Measurements from ENCODE around the gene SYS1. TPM values are rescaled to one million over a fixed set of nuclear protein-coding genes. Genes with fewer than 3 reads are reported as not detected.
A peak's percentile ranks its signal among the peaks of the same experiment; 100 is the strongest.

SYS1 gene
- total RNA-seq, 2 donors from 2014 or later = 14.2 to 15.3 TPM

- ATAC-seq = peak; percentile 85
- H3K27me3 ChIP-seq = no peaks in the 10 kb centered on the region
- H3K9me3 ChIP-seq = no peaks in the 10 kb centered on the region
- WGBS, 2 donors = 0 to 1% methylated on average over 13 to 52 of the region's 52 CpGs
- TF ChIP-seq CTCF (IDR thresholded peaks at IDR 0.05) = no peak
- peak; percentile 83 to 98 (median 97) for TF ChIP-seq POLR2A (IDR thresholded peaks at IDR 0.05)
- DNase-seq = peak; percentile 80 to 88 (median 86)
- H3K4me3 ChIP-seq = peak within 1 kb of the TSS; percentile 50 to 77
- intact Hi-C loops (cut with DNase I) = no loop called here
- peaks cover 37% of the 10 kb centered on the region for H3K4me1 ChIP-seq
- H3K27ac ChIP-seq = peak within 1 kb of the TSS; percentile 28 to 78 (median 58)
- H3K36me3 ChIP-seq (replicated peaks in 1 of 2; ENCODE audit: insufficient read depth in 1 of 2, low read depth in 2 of 2) = peaks cover 0 to 8% of the 10 kb centered on the region in 2 donors
Observed at GRCh38 chr20:45415822-45416637, 53.1 kb downstream of the SYS1 start, which contains the start of gene PIGT. PIGT (plus strand) TSS chr20:45416141; CDS start chr20:45416157, 16 bp downstream.

- peaks cover 37% of the 10 kb centered on the region for H3K4me1 ChIP-seq
- TF ChIP-seq CTCF (IDR thresholded peaks at IDR 0.05) = no peak
- H3K27ac ChIP-seq = no peak overlapping the region
- ATAC-seq = no peak
- no peak for DNase-seq
- H3K4me3 ChIP-seq = peak overlapping the region in 1 of 2 donors; percentile 50
- WGBS, 2 donors = 64 to 65% methylated on average over 2 of the region's 2 CpGs
- no peaks in the 10 kb centered on the region for H3K9me3 ChIP-seq
- H3K36me3 ChIP-seq (replicated peaks in 1 of 2; ENCODE audit: insufficient read depth in 1 of 2, low read depth in 2 of 2) = peaks cover 0 to 15% of the 10 kb centered on the region in 2 donors
- H3K27me3 ChIP-seq = no peaks in the 10 kb centered on the region
- intact Hi-C loops (cut with DNase I) = no loop called here
Observed at GRCh38 chr20:45416917-45417316, 54.0 kb downstream of the SYS1 start.

Other genes with a start within 250 kb of the SYS1 start
- gene WFDC5, start 248.0 kb upstream of the SYS1 start, total RNA-seq = not detected
- gene WFDC12, start 238.7 kb upstream of the SYS1 start, total RNA-seq = not detected
- not detected for gene PI3, start 188.3 kb upstream of the SYS1 start, total RNA-seq
- gene SEMG1, start 156.1 kb upstream of the SYS1 start, total RNA-seq = not detected
- not detected for gene SEMG2, start 141.8 kb upstream of the SYS1 start, total RNA-seq
- 10 to 100 TPM; 14.5 to 34.0 TPM for gene SLPI, start 108.6 kb upstream of the SYS1 start, total RNA-seq
- gene RBPJL, start 56.3 kb upstream of the SYS1 start, total RNA-seq = 100 to 1,000 TPM; 306 to 837 TPM
- gene MATN4, start 54.9 kb upstream of the SYS1 start, total RNA-seq = 1 to 10 TPM; 4.9 to 5.3 TPM
- gene SDC4, start 14.7 kb upstream of the SYS1 start, total RNA-seq = 10 to 100 TPM; 62.0 to 97.6 TPM
- gene TP53TG5, start 15.2 kb downstream of the SYS1 start, total RNA-seq = not detected
- 10 to 100 TPM; 10.5 to 20.5 TPM for gene DBNDD2, start 45.1 kb downstream of the SYS1 start, total RNA-seq
- gene PIGT, start 53.0 kb downstream of the SYS1 start, total RNA-seq = 10 to 100 TPM; 38.6 to 50.3 TPM
- gene WFDC2, start 106.6 kb downstream of the SYS1 start, total RNA-seq = 10 to 100 TPM in 1 of 2 donors, 1 to 10 TPM in 1; 3.0 to 11.9 TPM
- gene SPINT3, start 152.5 kb downstream of the SYS1 start, total RNA-seq = not detected
- gene WFDC6, start 176.3 kb downstream of the SYS1 start, total RNA-seq = not detected
- gene EPPIN, start 184.2 kb downstream of the SYS1 start, total RNA-seq = not detected
- gene WFDC8, start 216.1 kb downstream of the SYS1 start, total RNA-seq = not detected